KMS-11 (cell line): ENCODE measurements around the gene UBE2G2.

ENCODE experiments used
- H2AFZ ChIP-seq: fragments of 200-600 bp; sonication (generic); 2 replicates; pipeline ENCODE4 v1.6.1; 2016; ENCODE audit warnings: antibody characterized with exemption, mixed run types, low read depth
- H3K27ac ChIP-seq: fragments of 200-600 bp; sonication (generic); 2 replicates; pipeline ENCODE4 v1.6.1; 2016; ENCODE audit warnings: mild to moderate bottlenecking, mixed run types
- H3K27me3 ChIP-seq: fragments of 200-600 bp; sonication (generic); 2 replicates; pipeline ENCODE4 v1.6.1; 2017; ENCODE audit warnings: mild to moderate bottlenecking, low read depth, mixed run types, moderate library complexity; ENCODE audit not compliant: insufficient read depth
- H3K36me3 ChIP-seq: fragments of 200-600 bp; sonication (generic); 2 replicates; pipeline ENCODE4 v1.6.1; 2017; ENCODE audit warnings: mild to moderate bottlenecking, mixed run types; ENCODE audit not compliant: insufficient read depth
- H3K4me1 ChIP-seq: fragments of 200-600 bp; sonication (generic); 2 replicates; pipeline ENCODE4 v1.6.1; 2016; ENCODE audit warnings: mild to moderate bottlenecking, low read depth, mixed run types; ENCODE audit not compliant: poor library complexity, severe bottlenecking
- H3K4me2 ChIP-seq: fragments of 200-600 bp; sonication (generic); 2 replicates; pipeline ENCODE4 v1.7.0; 2016; ENCODE audit warnings: mild to moderate bottlenecking, mixed run types
- H3K4me3 ChIP-seq: fragments of 200-600 bp; sonication (generic); IDR thresholded peaks from 2 replicates; pipeline ENCODE4 v1.6.1; 2017; ENCODE audit warnings: low read depth, low read length, mixed read lengths; ENCODE audit not compliant: insufficient read depth
- H3K79me2 ChIP-seq: fragments of 200-600 bp; sonication (generic); 2 replicates; pipeline ENCODE4 v1.6.1; 2016; ENCODE audit warnings: low read depth, mixed run types; ENCODE audit not compliant: insufficient read depth
- H3K9ac ChIP-seq: fragments of 200-600 bp; sonication (generic); 2 replicates; pipeline ENCODE4 v1.6.1; 2016; ENCODE audit warnings: mild to moderate bottlenecking, mixed run types
- H4K20me1 ChIP-seq: fragments of 200-600 bp; sonication (generic); 2 replicates; pipeline ENCODE4 v1.6.1; 2016; ENCODE audit warnings: mild to moderate bottlenecking, mixed run types; ENCODE audit not compliant: insufficient read depth
- CTCF ChIP-seq: fragments of 200-600 bp; sonication (generic); conservative IDR thresholded peaks from 2 replicates; pipeline ENCODE4 v1.6.1; 2017; ENCODE audit warnings: low read depth, mild to moderate bottlenecking, antibody characterized with exemption, low read length, moderate library complexity, mixed read lengths

The UBE2G2 gene

GRCh38 chr21:44792702-44793591, 8.7 kb downstream of the UBE2G2 start:
- H3K4me3 ChIP-seq, result no peak overlapping the region

GRCh38 chr21:44791993-44792392, 9.6 kb downstream of the UBE2G2 start:
- Histone ChIP-seq H3K4me1 (peaks cover 13% of the 10 kb centered on the region), H3K36me3 (peaks cover 4% of the 10 kb centered on the region; the same call in 1 of the 2 replicates), H3K27me3 (no peaks in the 10 kb centered on the region), H3K27ac (no peak overlapping the region), H2AFZ (no peak overlapping the region), H3K9ac (no peak overlapping the region), H4K20me1 (peaks cover 19% of the 10 kb centered on the region), H3K4me3 (no peak overlapping the region), H3K4me2 (no peak overlapping the region), H3K79me2 (peaks cover 94% of the 10 kb centered on the region)
- no peak for TF ChIP-seq CTCF

More at GRCh38 chr21:44792702-44793591, 8.7 kb downstream of the UBE2G2 start:
- Histone ChIP-seq H3K9ac (no peak overlapping the region), H3K4me2 (no peak overlapping the region), H3K79me2 (peaks cover 94% of the 10 kb centered on the region), H2AFZ (no peak overlapping the region), H3K27ac (no peak overlapping the region), H3K4me1 (peaks cover 13% of the 10 kb centered on the region), H3K27me3 (no peaks in the 10 kb centered on the region), H4K20me1 (peaks cover 19% of the 10 kb centered on the region), H3K36me3 (peaks cover 4% of the 10 kb centered on the region; the same call in 1 of the 2 replicates)
- peak; percentile 86 for TF ChIP-seq CTCF

GRCh38 chr21:44791246-44791645, 10.4 kb downstream of the UBE2G2 start:
- Histone ChIP-seq H3K9ac (no peak overlapping the region), H3K4me2 (no peak overlapping the region), H4K20me1 (peaks cover 24% of the 10 kb centered on the region), H3K79me2 (peaks cover 94% of the 10 kb centered on the region), H3K4me3 (no peak overlapping the region), H3K27ac (no peak overlapping the region), H3K36me3 (peaks cover 4% of the 10 kb centered on the region; the same call in 1 of the 2 replicates), H3K27me3 (no peaks in the 10 kb centered on the region), H3K4me1 (peaks cover 21% of the 10 kb centered on the region), H2AFZ (no peak overlapping the region)
- no peak for TF ChIP-seq CTCF

GRCh38 chr21:44790368-44790767, 11.3 kb downstream of the UBE2G2 start:
- Histone ChIP-seq H3K4me3 (no peak overlapping the region), H3K36me3 (peaks cover 4% of the 10 kb centered on the region; the same call in 1 of the 2 replicates), H3K4me2 (no peak overlapping the region), H4K20me1 (peaks cover 24% of the 10 kb centered on the region), H3K9ac (no peak overlapping the region), H2AFZ (no peak overlapping the region), H3K4me1 (peaks cover 29% of the 10 kb centered on the region), H3K27me3 (no peaks in the 10 kb centered on the region), H3K27ac (no peak overlapping the region), H3K79me2 (peaks cover 92% of the 10 kb centered on the region)
- no peak for TF ChIP-seq CTCF
